ENCODE data around the gene RTN4R.
"Not testable (repeated sequence)": the region's sequence is repeated elsewhere in the genome, so short reads cannot be mapped to it uniquely, and the experiment has no call there.

RTN4R gene

DNA sequence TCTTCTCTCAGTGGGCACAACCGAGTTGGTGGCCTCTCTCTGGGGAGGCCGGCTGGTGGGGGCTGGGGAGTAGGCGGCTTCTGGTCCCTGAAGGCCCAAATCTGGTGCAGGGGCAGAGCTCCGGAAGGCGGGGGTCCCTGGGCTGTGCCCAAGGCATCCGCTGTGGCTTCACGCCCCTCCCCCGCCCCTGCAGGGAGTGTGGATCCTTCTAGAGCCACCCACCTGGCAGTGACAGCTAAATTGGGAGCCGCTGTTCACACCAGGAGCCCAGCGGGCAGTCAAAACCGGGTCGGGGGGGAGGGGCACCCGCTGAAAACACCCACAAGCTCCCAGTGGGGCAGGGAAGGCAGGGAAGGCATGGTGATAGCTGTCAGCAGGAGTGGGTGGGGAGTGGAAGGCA is 4.6 kb upstream of the RTN4R start:
- no peak for DNase-seq (ENCODE audit: low read depth in 1 of 2, low spot score in 1 of 2)

DNA sequence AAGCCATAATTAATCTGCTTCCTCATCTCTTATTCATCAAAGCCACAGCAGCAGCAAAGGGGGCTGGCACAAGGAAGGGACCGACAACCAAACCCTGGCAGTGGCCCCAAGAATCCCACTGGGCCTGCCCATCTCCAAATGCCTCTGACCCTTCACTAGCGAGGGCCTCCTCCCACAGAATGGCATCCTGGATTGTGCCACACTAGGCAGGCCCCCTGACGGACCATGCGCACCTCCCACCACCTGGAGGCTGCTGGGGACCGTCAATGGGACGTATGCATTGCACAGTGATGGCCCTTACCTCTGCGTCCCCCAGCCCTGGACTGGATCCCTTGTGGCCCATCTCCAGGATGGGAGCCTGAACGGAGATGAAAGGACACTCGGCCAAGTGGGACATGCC is 4.1 kb upstream of the RTN4R start:
- no peak for DNase-seq (ENCODE audit: low read depth in 1 of 2, low spot score in 1 of 2)

DNA sequence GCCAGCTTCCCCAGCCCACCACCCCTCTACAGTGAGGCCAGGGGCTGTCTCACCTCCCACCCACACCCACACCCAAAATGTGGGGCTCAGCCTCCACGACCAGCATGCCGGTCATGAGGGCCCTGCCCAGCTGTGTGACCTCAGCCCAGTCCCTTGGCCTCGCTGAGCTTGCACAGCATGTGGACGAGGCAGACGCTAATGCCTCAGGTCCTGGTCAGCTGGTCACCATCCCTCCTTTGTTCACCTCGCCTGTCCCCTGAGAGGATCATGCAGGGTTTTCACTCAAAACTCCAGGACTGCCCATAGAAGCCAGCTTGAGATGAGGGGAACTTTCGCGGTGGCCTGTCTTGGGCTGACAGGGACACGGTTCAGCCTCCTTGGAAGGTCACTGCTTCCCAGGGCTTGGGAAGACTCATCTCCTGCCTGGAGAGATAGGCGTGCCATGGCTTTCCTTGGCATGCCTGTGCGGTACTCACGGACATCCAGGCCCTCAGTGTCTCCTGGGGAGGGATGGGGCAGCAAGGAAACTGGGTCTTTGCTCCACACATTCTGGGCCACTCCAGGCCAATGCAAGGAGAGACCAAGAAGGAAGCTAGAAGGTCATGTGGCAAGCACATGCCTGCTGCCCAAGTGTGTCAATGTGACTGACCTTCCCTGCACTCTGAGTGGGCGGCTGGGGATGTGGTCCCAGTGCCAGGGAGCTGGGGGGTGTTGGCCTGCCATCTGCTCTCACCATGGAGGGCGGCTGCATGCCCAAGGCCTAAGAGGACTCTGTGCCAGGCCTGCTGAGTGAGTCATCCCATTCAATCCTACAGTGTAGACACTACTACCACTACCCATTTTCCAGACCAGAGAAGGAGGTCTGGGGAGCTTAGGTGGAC is 3.2 kb upstream of the RTN4R start:
- no peak for DNase-seq (ENCODE audit: low read depth in 1 of 2, low spot score in 1 of 2)

GRCh38 chr22:20270190-20271113 is 2.3 kb upstream of the RTN4R start:
- DNase-seq (ENCODE audit: low read depth in 1 of 2, low spot score in 1 of 2), result not testable (repeated sequence)

DNA sequence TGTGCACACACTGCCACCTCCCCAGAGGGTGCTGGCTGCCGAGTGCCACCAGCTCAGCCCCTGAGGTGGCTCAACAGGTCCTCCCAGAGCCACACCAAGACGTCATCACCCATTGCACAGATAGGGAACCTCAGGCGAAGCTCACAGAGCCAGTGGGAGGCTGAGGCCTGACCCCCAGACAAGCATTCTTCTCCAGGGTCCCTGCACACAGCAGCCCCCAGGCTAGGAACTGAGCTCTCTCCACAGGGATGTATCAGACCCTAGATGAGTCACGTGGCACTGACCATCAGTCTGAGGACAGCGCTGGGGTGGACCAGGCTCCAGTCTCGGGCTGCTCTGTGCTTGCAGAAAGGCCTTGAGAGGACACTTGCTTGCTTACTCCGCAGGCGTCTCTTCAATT is 1.6 kb upstream of the RTN4R start:
- DNase-seq (ENCODE audit: low read depth in 1 of 2, low spot score in 1 of 2), result not testable (repeated sequence)

- DNase-seq (ENCODE audit: low read depth in 1 of 2, low spot score in 1 of 2), result not testable (repeated sequence)
Observed at GRCh38 chr22:20269201-20269600, 1.1 kb upstream of the RTN4R start.

DNA sequence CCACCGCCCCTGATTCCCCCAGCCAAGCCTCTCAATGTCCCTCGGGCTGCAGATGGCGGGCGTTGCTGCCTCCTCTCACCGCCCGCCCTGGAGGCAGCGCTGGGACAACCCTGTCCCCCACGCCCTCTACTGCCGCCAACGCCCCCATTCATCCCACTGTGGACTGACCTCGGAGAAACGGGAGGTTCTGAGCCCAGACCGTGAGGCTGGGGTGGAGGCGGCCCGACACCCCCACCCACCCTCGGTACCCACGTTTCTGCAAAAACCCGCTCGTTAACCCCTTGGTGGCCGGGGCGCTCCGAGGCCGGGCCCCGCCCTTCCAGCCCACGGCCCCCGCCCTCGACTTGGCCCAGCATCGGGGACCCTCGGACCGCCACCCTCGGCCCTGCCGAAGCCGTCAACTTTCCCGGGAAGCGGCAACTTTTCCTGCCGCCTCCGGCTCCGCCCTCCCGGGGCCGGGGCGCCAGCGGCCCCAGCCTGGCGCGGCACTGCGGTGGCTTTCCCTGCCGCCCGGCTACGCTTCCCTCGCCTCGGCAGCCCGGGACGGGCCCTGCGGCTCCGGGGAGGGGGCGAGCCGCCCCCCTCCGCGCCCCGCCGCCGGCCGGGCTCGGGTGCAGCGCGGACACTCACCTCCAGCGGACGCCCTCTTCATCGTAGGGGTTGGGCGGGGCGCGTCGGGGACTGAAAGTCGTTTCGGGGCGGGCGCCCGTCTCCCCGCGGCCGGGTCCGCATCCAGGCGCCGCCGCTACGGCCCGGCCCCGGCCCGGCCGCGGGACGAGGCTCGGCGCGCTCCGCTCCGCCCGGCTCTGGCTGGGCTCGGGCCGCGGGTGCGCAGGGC is 458 bp downstream of the RTN4R start:
- no peak for DNase-seq (ENCODE audit: low read depth in 1 of 2, low spot score in 1 of 2)

GRCh38 chr22:20266667-20267440 is 1.3 kb downstream of the RTN4R start:
- DNase-seq (ENCODE audit: low read depth in 1 of 2, low spot score in 1 of 2), result not testable (repeated sequence)

DNA sequence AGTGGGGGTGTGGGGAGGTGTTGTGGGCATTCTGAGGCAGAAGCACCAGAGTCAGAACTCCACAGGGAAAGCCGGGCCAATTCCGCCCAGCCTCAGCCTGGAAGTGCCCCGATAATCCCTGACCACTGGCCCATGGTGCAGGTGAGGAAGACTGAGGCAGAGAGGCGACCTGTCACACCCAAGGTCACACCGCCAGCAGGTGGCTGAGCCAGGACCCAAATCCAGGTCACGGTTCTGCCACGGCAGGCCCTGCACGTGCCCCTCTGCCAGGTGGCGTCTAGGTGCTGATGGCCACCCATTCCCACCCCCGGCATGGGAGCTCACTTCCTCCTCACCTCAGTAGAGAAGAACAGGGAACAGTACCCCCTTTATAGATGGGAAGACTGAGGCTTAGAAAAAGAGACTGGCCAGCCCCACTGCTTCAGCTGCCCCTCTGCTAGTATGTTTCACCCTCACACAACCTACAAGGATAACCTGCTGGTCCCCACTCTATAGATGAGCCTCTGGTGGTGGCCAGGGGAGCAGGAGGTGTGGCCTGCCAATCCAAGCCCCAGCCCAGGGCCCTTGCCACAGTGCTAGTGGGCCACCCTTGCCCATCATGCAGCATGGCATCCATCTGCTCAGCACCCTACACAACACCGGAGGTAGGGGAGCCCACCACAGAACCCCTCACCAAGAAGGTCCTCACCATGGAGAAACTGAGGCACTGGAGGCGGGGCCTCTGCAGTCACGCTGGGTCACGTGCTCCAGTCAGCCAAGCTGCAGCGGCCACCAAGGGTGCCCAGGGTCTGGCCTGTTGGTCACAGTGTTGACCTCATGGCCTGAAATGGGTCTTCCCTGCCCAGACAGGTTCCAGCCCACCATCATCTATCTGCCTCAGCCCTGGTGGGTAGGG is 2.1 kb downstream of the RTN4R start:
- not testable (repeated sequence) for DNase-seq (ENCODE audit: low read depth in 1 of 2, low spot score in 1 of 2)

DNA sequence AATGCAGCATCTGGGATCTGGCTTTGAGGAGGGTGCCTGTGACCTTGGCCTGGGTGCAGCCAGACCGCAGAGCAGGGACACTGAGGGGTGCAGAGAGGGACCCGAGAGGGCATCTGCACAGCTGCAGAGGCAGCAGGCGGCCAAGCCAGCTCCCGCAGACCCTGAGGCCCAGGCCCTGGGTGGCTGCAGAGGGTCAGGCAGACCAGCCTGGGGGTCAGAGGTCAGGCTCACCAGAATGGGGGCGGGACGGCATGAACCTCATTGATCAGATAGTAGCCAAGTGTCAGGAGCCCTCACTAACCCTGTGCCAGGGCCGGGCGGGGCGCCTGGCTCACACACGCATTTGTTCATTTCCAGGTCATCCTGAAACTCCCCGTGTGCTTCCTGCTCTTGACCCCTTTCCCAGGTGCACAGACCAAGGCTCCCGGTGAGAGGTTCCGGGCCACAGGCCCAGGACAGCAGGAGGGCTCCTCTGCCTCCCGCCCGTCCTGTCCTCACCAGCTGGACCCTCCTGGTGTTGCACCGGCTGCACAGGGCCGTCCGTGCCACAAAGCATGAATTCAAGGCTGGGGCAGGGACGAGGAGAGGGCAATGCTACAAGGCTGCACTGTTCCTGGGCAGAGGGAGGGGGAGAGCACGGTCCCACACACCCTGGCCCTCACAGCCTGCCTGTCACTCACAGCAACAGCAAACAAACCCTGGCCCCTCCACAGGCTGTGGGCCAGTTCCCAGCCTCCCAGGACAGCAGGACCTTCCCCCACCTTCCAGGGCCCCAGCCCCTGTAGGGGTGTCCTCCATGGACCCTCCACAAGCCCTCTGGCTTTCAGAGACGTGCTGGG is 3.3 kb downstream of the RTN4R start:
- DNase-seq (ENCODE audit: low read depth in 1 of 2, low spot score in 1 of 2), result no peak

- DNase-seq (ENCODE audit: low read depth in 1 of 2, low spot score in 1 of 2), result not testable (repeated sequence)
Observed at GRCh38 chr22:20263404-20264281, 4.5 kb downstream of the RTN4R start.

DNA sequence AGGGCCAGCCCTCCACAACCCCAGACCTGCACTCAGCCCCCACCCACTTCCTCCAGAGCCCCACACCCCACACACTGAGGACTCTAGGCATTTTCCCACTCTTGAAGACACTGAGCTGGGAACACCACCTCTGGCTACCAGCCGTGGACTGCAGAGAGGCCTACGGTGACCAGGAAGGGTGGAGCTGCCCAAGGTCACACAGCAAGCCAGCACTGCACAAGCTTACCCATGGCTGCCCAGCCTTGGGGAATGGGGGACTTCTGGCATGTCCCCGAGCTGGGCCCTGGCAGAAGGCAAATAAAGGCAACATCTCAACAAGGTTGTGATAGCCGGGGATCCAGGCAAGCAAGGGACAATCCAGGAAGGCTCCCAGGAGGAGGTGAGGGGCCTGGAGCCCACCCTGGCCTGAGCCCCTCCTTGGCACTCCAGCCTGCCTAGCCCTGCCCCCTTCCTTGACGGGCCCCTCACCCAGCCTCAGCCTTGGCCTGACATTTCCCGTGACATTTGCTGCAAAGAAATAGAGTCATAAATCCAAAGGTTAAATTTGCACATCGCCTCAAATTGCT is 5.5 kb downstream of the RTN4R start:
- DNase-seq (ENCODE audit: low read depth in 1 of 2, low spot score in 1 of 2), result no peak

- DNase-seq (ENCODE audit: low read depth in 1 of 2, low spot score in 1 of 2), result no peak
Observed at GRCh38 chr22:20261848-20262581, 6.1 kb downstream of the RTN4R start.

GRCh38 chr22:20260071-20260765 is 7.9 kb downstream of the RTN4R start:
- DNase-seq (ENCODE audit: low read depth in 1 of 2, low spot score in 1 of 2), result no peak

GRCh38 chr22:20259327-20259688 is 8.8 kb downstream of the RTN4R start:
- DNase-seq (ENCODE audit: low read depth in 1 of 2, low spot score in 1 of 2), result no peak

Data from stimulated activated CD4-positive, alpha-beta T cell treated with anti-CD3 and anti-CD28 coated beads, Interleukin-15, amount 100 ng/mL, for 1 hour (primary cell).